ENCODE results near the gene JOSD2.

JOSD2 gene

DNA sequence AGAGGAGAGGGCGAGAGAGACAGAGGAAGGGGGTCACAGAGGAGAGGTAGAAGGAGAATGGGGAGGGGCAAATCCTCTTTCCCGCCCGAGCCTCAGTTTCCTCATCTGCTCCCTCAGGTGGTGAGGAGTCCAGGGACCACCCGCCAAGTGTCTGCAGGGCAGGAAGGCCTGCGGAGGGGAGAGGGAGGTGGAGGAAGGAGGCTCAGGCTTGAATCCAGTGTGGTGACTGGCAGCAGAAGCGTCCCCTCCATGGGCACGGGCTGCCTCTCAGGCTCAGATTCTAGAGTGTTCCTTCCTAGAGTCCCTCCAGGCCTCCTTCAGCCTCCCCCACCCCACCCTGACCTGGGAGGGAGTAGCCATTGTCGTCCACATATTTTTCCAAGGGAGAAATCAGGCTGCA, 17.8 kb downstream of the JOSD2 start:
- no peak for DNase-seq (ENCODE audit: low spot score)

DNA sequence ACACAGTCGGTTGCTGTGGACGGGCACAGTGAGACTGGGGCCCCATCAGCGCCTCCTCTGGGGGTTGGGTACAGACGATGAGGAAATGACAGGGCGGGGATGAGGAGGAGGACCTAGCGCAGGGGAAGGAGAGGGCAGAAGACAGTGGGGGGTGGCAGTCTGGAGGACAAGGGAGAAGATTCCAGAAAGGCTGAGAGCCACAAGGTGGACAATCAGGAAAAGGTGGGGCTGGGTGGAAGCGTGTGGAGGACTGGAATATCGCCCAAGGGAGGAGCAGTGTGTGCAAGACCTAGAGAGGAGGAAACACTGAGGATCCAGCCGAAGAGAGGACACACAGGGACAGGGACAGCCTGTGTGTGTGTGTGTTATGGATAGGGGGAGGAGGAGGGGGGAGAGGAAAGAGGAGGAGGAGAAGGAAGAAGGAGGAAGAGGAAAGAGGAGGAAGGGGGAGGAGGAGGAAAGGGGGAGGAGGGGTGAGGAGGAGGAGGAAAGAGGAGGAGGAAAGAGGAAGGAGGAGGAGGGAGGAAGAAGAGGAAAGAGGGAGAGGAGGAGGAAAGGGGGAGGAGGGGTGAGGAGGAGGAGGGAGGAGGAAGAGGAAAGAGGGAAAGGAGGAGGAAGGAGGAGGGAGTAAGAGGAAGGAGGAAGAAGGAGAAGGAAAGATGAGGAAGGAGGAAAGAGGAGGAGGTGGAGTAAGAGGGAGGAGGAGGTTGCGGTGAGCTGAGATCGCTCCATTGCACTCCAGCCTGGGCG, 18.5 kb downstream of the JOSD2 start:
- no peak for DNase-seq (ENCODE audit: low spot score)

DNA sequence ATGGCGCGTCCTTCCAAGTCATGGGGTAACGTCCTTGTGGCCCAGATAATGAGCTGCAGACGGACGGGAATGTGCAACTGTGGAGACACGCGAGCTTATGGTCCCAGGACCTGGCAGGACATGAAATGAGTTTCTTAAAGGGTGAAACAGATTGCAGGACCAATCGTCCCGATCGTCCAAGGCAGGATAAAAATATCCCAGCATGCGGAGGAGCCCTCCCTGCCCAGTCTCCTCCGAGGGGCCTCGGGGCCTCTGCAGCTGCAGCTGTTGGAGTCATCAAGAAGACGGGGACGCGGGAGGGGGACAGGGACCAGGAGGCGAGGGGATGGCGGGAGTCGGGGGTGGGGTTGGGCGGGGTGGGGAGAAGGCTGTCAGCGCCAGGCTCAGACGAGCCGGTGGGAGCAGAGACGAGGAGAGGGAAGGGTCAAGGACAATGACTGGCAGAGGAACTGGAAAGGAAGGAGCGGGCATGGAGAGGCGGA, 20.0 kb downstream of the JOSD2 start:
- no peak for DNase-seq (ENCODE audit: low spot score)

DNA sequence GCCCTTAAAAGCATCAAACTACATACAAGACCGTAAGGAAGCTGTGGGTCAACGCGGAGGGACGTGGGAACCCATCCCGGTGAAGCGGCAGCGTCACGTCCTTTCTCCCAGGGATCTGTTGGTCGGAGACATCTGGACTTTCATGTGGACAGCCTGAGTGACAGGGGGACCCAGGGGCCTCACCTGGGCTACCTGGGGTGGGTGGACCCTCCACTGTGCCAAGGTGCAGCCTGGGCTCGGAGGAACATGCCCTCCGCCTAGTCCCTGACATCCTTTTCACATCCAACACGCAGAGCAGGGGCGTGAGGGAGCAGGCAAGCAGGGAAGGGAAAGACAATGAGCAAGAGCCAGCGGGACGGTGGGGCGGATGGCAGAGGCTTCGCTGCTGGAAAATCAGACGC, 20.6 kb downstream of the JOSD2 start:
- DNase-seq (ENCODE audit: low spot score), result no peak

DNA sequence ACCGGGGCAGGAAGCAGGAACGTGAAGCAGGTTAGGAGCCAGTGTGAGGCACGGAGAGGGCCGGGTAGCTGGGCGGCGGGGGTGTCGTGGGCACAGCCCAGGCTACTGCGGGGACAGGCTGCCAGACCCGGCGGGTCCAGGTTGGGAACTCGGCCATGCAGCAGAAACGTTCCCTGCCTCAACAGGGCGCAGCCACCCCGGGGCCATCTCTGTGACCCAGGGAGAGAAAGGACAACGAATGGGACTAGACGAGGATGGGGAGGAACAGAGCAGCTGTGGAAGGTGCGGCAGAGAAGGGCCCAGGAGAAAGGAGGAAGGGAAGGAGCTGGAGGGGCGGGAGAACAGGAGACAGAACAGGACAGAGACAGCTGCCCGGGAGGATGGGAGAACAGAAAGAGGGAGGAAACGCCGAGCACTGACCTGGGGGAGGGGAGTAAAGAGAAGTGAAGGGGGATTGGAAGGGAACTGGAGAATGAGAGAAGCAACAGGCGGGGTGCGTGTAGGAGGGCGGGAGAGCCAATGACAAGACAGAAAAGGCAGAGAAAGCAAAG, 21.5 kb downstream of the JOSD2 start:
- DNase-seq (ENCODE audit: low spot score), result no peak

DNA sequence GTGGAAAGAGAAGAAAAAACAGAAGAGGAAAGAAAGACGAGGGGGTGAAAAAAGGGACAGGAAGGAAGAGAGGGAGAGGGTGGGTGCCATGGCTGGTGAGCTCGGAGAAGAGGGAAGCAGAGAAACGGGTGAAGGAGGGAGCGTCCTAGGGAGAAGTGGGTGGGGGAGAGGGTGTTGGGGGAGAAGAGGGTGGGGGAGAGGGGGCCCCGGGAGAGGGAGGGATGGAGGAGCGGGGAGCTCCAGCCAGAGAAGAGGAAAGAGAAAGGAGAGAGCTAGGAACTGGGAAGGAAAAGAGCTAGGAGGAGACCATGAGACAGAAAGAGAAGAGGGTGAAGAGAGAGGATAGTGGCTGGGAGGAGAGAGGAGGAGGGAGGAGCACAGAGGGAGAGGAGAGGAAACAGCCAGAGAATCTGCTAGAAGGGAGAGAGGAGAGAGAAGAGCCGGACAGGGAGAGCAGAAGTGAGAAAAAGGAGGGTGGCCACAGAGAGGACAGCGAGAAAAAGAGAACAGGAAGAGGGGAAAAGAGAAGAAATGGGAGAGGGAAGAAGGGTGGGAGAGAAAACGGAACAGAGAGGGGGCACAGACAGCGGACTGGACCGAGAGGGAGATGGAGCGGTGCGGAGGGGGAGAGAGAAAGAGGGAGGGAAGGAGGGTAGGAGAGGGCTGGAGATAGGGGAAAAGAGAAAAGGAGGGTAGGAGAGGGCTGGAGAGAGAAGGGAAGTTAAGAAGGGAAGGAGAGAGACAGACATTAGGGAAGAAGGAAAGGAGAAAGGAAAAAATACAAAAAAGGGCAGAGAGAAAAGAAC, 22.4 kb downstream of the JOSD2 start:
- DNase-seq (ENCODE audit: low spot score), result no peak

DNA sequence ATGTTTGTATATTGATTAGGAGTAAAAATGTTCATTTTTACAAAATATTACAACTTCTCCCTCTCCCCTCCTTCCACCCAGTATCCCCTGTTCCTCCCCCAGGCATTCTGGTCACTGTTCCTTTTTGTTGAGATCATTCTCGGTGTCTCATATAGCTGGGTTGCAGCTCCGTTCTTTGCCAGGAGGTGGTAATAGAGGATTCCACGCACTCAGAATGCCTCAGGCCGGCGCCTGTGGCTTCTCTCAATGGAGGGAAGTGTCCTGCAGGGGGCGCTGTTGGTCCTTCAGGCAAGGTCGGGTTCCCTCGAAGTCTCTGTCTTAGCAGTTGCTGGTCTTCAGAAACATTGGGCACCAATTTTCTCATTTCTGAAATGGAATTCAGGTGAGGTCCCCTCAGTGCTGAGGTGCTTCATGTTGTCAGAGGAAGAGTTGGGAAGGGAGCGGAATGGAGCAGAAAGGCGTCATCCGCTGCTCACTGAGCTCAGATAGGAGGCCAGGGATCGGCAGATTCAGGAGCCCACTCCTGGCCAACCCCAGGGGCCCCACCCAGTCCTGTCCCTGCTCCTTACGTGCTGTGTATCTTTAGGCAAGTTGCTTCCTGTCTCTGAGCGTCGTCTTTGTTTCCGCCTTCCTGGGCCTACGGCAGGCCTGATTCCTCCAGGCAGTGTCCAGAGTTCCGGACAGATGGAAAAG, 24.0 kb downstream of the JOSD2 start:
- DNase-seq (ENCODE audit: low spot score), result no peak

DNA sequence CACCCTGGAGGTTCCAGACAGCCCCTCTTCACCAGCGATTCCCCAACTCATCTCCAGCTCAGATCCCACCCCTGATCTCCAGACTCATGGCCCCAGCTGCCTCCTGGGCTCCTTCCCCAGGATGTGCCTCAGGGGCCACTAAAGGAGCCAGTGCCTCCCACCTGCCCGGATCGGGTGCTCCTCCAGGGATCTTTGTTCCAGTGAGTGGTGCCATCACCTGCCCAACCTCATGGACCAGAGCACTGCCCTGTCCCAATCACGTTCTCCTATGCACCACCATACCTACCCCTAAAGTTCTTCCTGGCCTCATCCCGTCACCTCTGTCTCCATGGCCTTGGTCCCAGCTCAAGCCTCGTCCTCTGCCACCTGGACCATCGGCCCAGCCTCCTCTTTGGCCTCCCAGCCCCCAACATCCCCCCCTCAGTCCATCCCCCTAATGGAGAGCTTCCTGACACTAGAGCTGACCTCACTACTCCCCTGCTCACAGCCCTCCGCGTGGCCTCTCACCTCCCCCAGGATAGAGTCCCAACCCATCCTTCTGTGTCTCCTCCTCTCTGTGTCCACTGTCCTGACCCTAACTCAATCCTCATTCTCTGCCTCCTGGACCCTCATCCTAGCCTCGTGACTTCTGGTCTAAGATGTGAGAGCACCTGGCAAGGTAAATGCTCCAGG, 25.6 kb downstream of the JOSD2 start:
- no peak for DNase-seq (ENCODE audit: low spot score)

DNA sequence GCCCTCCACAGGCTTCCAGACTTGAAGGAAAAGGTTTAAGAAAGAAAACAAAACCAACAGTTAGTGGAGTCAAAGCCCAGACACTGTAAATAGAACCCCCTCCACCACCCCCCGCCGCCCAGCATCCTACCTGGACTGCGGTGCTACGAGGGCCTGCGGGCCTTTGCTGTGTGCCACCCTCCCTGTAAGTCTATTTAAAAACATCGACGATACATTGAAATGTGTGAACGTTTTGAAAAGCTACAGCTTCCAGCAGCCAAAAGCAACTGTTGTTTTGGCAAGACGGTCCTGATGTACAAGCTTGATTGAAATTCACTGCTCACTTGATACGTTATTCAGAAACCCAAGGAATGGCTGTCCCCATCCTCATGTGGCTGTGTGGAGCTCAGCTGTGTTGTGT, 28.1 kb downstream of the JOSD2 start:
- no peak for DNase-seq (ENCODE audit: low spot score)

DNA sequence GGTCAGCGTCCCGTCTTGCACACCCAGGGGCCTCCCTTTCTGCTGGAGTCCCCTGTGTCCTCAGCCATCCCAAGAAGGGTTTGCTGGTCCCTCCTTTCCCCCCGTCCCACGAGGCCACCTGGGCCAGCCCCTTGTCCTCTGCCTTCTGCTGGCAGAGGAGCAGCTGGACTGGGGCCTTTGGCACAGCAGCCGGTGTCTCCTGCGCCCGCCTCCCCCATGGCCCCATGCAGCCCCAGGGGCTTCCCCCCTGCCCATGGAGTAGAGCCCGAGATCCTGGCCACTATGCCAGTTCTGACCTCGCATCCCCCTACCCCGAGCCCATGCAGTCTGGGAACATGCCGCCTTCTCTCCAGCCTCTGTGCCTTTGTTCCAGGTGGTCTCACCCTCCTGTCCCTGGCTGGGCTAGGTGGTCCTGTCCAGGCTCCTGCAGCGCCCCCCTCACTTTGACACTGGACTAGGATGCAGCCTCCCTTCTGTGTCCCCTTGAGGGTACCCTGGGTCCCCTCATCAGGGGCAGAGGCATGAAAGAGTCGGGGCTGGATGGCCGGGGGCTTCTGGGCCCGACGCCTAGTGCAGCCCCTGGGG, 28.6 kb downstream of the JOSD2 start:
- no peak for DNase-seq (ENCODE audit: low spot score)

DNA sequence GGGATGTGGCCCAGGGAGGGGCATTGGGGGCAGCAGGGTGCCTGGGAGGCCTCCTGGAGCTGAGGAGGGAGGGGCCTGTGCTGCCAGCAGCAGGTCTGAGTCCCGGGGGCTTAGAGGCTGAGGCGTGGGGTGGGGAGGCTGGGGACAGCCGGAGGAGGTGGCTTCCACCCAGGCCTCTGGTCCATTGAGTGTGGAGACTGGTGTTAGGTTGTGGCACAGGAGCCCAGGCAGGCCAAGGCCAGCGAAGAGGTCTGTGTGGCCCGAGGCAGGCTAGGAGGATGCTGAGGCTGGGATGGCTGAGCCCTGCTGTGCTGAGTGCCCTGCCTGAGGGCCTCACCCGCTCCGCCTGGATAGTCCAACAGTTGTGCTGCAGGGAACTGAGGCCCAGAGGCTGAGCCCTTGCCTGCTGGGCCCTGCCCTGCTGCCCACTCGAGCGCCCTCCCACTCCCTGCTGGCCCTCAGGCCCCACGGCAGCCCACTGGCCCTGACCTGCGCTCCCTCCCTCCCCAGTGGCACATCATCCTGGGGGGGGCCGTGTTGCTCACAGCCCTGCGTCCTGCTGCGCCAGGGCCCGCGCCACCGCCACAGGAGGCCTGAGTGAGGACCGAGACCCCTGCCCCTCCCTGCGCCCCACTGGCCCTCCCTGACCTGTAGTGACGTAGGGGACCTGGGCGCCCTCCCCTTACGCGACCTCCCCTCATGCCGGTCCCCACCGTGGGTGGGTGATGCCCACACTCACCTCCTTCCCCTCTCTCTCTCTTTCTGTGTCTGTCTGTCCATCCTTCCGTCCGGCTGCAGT, 29.4 kb downstream of the JOSD2 start:
- DNase-seq (ENCODE audit: low spot score), result no peak

DNA sequence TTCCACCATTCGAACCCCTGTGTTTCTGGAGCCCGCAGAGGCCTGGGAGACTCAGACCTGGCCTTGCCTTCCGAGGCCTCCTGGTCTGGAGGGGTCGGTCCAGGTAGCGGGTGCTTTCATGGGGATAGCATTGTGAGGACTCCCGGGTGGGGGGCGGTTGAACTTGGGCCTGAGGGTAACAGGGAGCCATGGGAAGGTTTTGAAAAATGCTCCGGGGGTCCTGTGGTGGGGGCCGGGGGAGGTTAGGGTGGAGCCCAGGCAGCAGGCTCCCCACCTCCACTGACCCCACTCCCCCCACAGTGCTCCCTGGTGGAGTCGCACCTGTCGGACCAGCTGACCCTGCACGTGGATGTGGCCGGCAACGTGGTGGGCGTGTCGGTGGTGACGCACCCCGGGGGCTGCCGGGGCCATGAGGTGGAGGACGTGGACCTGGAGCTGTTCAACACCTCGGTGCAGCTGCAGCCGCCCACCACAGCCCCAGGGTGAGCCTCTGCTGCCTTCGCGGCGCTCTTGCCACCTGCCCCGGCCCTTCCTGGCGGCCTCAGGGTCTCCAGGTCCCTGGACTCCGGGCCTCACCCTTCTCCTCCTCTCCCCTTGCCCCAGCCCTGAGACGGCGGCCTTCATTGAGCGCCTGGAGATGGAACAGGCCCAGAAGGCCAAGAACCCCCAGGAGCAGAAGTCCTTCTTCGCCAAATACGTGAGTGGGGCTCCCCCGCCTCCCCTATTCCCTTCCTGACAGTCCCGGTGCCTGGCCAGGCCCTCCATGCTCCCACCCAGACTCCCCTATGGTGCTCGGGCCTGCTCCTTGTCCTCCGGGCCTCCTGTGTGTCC, 30.5 kb downstream of the JOSD2 start:
- DNase-seq (ENCODE audit: low spot score), result no peak

DNA sequence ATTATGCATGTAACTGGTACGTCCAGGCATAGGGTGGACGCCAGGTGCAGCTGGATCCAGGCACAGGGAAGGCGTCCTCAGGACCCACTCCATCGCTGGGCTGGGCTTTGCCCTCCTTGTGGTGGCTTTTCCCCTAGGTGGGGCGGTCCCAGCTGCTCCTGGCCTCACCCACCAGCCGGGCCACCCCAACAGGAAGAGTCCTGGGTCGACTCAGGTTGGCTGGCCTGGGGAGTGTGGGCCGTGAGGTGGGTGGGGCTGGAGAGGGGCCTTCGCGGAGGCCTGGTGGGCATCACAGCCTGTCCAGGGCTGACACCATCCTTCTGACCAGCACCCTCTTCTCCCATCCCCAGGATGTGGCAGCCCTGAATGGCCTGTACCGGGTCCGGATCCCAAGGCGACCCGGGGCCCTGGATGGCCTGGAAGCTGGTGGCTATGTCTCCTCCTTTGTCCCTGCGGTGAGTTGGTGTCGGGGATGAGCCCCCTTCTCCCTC, 31.2 kb downstream of the JOSD2 start:
- no peak for DNase-seq (ENCODE audit: low spot score)

DNA sequence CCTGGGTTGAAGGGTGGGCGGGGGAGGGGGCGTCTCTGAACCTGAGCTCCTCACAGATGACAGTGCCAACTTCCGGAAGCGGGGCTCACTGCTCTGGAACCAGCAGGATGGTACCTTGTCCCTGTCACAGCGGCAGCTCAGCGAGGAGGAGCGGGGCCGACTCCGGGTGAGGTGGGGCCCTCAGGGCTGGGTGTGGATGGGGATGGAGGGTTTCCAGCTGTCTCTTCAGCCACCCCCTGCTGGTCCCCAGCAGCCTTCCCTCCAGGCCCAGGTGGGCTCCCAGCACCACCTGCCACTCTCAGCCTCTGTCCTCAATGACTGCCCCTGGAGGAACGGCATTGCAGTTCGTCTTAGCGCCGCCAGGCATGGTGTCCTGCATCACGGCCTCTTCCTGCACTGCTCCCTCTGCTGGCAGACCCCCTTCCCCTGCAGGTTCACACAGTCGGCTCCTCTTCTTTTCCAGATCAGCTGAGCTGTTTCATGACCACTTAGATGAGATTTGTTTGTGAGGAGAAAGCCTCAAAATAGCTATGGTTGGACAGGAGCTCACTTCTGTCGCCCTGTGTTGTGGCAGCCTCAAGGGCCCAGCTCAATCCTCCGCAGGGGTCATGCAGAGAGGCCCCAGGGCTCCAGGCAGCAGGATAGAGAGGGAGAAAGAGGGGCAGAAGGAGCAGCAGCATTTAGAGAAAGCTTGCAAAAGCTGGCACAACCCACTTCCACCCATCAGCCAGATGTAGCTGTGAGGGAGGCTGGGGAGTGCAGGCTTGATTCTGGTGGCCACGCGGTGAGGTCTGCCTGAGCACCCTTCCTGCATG, 31.9 kb downstream of the JOSD2 start:
- DNase-seq (ENCODE audit: low spot score), result no peak

DNA sequence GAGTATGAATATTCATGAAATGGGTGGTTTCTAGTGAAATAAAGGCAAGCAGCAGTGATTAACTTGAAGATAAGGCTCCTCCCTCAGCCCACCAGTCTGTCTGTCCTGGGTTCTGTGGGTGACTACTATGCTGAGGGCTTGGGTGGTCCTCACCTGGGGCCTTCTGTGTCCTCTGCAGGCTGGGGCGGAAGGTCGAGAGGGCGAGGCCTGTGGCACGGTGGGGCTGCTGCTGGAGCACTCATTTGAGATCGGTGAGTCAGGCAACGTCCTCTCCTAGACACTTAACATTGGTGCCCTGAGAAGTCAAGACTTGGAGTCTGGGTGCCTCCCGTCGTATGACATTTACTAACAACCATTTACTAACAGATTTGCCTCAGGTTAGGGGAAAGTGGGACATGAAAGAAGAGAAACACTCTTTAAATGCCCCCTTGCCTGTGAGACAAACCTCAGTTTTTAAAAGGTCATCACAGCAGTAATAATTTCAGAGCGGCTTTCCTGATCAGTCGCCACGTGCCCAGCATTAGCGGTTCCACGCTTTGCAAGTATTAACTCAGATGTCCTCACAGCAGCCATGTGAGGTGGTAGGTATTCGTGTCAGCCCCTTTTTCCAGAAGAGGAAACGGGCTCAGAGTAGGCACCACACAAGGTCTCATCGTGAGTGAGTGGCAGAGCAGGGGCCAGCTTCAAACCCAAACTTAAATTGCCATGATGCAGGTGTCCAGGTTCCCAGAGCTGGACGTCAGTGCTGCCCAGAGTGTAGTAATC, 33.1 kb downstream of the JOSD2 start:
- DNase-seq (ENCODE audit: low spot score), result no peak

DNA sequence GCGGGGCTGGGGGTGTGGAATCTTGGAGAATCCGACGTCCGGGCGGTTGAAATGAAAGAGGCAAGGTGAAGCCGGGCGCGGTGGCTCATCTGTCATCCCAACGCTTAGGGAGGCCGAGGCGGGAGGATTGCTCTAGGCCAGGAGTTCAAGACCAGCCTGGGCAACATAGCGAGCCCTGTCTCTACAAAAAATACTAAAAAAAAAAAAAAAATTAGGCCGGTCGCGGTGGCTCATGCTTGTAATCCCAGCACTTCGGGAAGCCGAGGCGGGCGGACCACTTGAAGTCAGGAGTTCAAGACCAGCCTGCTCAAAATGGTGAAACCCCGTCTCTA, 34.1 kb downstream of the JOSD2 start:
- no peak for DNase-seq (ENCODE audit: low spot score)

DNA sequence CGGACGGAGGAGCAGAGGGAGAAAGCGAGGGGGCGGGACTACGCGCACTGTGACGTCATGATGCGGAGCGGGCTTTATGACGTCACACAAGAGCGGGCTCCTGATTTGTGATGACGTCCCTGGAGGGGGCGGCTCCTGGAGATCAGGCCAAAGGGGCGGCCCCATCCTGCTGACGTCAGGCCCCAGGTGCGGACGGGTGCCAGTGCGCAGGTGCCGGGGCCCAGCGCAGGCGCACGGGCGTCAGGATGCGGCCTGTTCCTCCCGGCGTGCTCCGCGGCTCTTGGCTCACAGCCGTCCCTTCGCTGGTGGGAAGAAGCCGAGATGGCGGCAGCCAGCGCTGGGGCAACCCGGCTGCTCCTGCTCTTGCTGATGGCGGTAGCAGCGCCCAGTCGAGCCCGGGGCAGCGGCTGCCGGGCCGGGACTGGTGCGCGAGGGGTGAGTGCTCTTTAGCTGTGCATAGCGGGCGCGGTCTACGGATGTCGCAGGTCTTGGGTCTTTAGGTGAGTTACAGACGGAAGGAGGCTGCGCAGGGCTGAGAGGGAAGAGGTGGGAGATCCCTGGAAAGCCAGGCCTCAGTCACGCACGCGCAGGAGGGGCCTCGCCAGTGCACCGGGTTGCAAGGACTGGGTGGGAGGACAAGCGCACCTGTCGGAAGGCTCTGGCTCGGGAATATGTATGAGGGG, 34.6 kb downstream of the JOSD2 start, which contains the start of the genes EMC10 and GARIN5A:
EMC10 (plus strand) TSS at position 284 of the 683 bp plus-strand sequence; CDS start at position 322, 38 bp downstream.
GARIN5A (minus strand) TSS at position 625 of the 683 bp plus-strand sequence; CDS start at position 165, 460 bp downstream.
- DNase-seq (ENCODE audit: low spot score), result peak; percentile 99

All from germinal center (tissue), 1 donor.